Measurements from ENCODE around the gene RNASEH1.

DNA sequence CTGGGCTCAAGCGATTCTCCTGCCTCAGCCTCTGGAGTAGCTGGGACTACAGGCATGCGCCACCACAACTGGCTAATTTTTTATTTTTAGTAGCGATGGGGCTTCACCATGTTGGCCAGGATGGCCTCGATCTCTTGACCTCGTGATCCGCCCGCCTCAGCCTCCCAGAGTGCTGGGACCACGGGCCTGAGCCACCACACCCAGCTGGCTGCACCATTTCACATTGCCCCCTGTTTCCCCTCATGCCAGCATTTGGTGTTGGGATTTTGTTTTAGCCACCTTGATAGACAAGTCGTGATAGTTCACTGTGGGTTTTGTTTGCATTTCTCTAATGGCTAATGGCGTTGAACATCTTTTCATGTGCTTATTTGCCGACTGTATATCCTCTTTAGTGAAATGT, 31.0 kb upstream of the RNASEH1 start:
- TF ChIP-seq CEBPB (IDR thresholded peaks at IDR 0.05; ENCODE audit: low read depth, low read length): no peak
- TF ChIP-seq, protein P1, sequence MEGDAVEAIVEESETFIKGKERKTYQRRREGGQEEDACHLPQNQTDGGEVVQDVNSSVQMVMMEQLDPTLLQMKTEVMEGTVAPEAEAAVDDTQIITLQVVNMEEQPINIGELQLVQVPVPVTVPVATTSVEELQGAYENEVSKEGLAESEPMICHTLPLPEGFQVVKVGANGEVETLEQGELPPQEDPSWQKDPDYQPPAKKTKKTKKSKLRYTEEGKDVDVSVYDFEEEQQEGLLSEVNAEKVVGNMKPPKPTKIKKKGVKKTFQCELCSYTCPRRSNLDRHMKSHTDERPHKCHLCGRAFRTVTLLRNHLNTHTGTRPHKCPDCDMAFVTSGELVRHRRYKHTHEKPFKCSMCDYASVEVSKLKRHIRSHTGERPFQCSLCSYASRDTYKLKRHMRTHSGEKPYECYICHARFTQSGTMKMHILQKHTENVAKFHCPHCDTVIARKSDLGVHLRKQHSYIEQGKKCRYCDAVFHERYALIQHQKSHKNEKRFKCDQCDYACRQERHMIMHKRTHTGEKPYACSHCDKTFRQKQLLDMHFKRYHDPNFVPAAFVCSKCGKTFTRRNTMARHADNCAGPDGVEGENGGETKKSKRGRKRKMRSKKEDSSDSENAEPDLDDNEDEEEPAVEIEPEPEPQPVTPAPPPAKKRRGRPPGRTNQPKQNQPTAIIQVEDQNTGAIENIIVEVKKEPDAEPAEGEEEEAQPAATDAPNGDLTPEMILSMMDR (conservative IDR thresholded peaks at IDR 0.05; ENCODE audit: low read depth, low read length): no peak
- TF ChIP-seq POLR2A (IDR thresholded peaks at IDR 0.05; ENCODE audit: low read depth, low read length): no peak
- no peak for TF ChIP-seq MAFK (IDR thresholded peaks at IDR 0.05; ENCODE audit: low read depth, low read length)
- TF ChIP-seq BHLHE40 (IDR thresholded peaks at IDR 0.05; ENCODE audit: low read depth, low read length): no peak
- TF ChIP-seq, protein P2, sequence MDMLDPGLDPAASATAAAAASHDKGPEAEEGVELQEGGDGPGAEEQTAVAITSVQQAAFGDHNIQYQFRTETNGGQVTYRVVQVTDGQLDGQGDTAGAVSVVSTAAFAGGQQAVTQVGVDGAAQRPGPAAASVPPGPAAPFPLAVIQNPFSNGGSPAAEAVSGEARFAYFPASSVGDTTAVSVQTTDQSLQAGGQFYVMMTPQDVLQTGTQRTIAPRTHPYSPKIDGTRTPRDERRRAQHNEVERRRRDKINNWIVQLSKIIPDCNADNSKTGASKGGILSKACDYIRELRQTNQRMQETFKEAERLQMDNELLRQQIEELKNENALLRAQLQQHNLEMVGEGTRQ (IDR thresholded peaks at IDR 0.05; ENCODE audit: low read depth, low read length): no peak
- TF ChIP-seq RCOR1 (IDR thresholded peaks at IDR 0.05; ENCODE audit: insufficient replicate concordance, low read length): no peak
- no peak for TF ChIP-seq CHD1 (IDR thresholded peaks at IDR 0.05; ENCODE audit: low read depth, low read length)
- TF ChIP-seq MXI1 (IDR thresholded peaks at IDR 0.05; ENCODE audit: borderline replicate concordance, low read depth, low read length): no peak
- no peak for TF ChIP-seq RAD21 (IDR thresholded peaks at IDR 0.05; ENCODE audit: low read length)
- TF ChIP-seq SMC3 (IDR thresholded peaks at IDR 0.05; ENCODE audit: low read depth, low read length): no peak
- TF ChIP-seq RFX5 (IDR thresholded peaks at IDR 0.05; ENCODE audit: low read depth, low read length): no peak
- no peak for TF ChIP-seq FOS (IDR thresholded peaks at IDR 0.05; ENCODE audit: low read depth, low read length)
- TF ChIP-seq, protein P3, sequence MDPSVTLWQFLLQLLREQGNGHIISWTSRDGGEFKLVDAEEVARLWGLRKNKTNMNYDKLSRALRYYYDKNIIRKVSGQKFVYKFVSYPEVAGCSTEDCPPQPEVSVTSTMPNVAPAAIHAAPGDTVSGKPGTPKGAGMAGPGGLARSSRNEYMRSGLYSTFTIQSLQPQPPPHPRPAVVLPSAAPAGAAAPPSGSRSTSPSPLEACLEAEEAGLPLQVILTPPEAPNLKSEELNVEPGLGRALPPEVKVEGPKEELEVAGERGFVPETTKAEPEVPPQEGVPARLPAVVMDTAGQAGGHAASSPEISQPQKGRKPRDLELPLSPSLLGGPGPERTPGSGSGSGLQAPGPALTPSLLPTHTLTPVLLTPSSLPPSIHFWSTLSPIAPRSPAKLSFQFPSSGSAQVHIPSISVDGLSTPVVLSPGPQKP (IDR thresholded peaks at IDR 0.05; ENCODE audit: borderline replicate concordance, low read depth, low read length): no peak
